ENCODE results near the gene BAZ2B.

The BAZ2B gene

GRCh38 chr2:159521272-159521671 lies 95.1 kb downstream of the BAZ2B start:
- DNase-seq: no peak

- DNase-seq: no peak
Observed at GRCh38 chr2:159518321-159519005, 97.9 kb downstream of the BAZ2B start.

GRCh38 chr2:159516241-159516758 lies 100.0 kb downstream of the BAZ2B start:
- peak; percentile 89 for DNase-seq

GRCh38 chr2:159515441-159515840 lies 100.9 kb downstream of the BAZ2B start:
- no peak for DNase-seq

DNA sequence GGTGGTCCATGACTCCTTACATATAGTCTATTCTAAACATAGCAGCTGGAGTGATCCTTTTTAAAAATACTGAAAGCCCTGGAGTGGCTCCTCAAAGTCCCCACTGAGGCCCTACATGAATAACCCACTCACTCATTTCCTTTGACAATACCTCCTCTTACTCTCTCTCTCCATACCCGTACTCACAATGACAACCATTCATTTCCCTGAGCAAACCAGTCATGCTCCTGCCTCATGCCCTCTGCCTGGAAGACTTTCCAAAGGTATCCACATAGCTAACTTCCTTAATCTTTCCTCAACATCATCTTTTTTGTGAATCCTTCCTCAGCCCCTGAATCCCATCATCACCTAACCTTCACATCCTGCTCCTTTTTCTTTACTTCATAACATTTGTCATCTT lies 102.6 kb downstream of the BAZ2B start:
- no peak for DNase-seq

GRCh38 chr2:159508140-159508539 lies 108.2 kb downstream of the BAZ2B start:
- DNase-seq: no peak

DNA sequence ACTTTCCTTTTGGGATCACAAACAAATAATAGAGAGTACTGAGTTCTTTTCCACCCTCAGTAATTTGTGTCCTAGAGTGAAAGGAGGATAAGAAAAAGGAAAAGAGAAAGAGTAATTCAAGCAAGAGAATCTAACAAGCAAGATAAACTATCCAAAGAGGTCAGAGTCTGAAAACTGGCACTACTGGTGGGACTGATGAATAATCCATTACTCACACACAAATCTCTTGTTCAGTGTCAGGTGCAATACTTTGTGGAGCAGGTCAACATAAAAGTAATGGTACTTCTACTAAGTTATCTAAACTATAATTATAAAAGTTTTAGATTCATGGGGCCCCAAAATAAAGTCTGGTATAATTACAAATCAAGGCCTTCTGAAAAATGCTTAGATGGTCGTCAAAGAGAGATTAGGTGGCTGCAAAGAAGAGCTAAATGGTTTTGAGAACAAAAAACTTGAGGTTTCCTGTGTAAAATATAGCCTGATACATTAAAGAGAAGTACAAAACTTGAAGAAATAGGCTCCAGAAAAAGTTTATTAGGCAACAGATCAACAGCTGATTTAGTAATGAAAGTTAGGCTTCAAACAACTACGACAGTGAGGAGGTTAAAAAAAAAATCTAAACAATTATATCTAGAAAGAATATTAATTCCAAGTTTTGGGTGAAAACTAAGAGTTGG lies 109.4 kb downstream of the BAZ2B start:
- no peak for DNase-seq

- DNase-seq: no peak
Observed at GRCh38 chr2:159506202-159506601, 110.1 kb downstream of the BAZ2B start.

DNA sequence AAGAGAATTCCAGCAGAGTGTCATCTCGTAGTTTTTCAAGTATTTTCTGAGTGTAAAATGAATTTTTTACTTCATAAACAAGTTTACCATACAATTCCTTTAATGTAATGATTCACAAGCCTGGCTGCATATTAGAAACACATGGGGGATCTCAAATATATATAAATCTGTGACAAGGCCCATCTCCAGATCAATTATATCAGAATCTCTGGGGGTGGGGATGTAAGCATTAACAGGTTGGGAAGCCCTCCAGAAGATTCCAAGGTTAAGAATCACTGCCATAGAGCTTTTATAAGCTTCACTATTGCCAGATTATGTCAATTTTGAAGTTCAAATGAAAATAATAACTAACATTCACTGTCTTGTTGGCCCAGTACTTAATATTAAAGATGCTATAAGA lies 111.2 kb downstream of the BAZ2B start:
- DNase-seq: no peak

GRCh38 chr2:159501743-159502142 lies 114.6 kb downstream of the BAZ2B start:
- DNase-seq: no peak

DNA sequence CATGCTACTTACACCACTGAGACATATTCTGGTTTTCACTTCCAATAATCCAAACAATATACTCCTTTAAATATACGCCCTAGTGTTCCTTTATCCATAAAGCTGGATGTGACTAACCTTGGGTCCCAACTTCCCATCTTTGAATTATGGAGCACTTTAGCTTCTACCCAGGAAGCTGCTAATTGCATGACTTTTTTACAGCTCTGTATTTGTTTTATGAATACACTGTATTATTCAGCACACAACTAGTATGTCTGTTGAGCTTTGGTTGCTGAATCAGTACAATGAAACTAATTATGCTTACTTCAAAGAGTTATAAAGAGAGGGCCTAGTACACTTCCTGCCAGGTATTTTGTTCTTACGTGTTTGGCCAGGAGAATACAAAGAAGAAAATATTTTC lies 118.5 kb downstream of the BAZ2B start:
- DNase-seq: no peak

- DNase-seq: no peak
Observed at GRCh38 chr2:159497256-159497655, 119.1 kb downstream of the BAZ2B start.

DNA sequence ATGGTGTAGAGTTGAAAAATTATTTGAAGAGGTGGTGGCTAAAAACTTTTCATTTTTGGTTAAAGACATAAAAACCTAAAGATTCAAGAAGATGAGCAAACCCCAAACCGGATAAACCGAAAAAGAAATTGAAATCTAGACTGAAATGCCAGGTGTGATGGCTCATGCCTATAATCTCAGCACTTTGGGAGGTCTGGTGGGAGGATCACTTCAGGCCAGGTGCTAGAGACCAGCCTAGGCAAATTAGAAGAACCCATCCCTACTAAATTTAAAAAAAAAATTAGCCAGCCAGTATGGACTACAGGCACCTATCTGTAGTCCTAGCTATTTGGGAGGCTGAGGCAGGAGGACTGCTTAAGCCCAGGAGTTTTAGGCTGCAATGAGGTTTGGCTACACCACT lies 126.9 kb downstream of the BAZ2B start:
- no peak for DNase-seq

- DNase-seq: peak; percentile 11
Observed at GRCh38 chr2:159484532-159484931, 131.8 kb downstream of the BAZ2B start.

GRCh38 chr2:159476329-159476728 lies 140.0 kb downstream of the BAZ2B start:
- no peak for DNase-seq

- no peak for DNase-seq
Observed at GRCh38 chr2:159475793-159476192, 140.6 kb downstream of the BAZ2B start.

DNA sequence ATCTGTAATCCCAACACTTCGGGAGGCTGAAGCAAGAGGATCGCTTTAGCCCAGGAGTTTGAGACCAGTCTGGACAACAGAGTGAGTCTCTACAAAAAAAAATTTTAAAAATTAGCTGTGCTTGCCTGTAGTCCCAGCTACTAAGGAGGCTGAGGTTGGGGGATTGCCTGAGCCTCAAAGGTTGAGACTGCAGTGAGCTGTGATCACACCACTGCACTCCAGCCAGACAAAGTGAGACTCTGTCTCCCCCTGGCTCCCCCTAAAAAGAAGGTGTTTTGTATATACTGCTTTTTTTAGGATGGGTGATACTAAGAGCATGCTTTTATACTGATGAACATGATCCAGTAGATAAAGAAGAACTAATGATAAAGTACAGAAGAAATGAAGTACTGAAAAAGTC lies 145.0 kb downstream of the BAZ2B start:
- no peak for DNase-seq

- no peak for DNase-seq
Observed at GRCh38 chr2:159468257-159468656, 148.1 kb downstream of the BAZ2B start.

GRCh38 chr2:159462961-159463360 lies 153.4 kb downstream of the BAZ2B start:
- DNase-seq: no peak

DNA sequence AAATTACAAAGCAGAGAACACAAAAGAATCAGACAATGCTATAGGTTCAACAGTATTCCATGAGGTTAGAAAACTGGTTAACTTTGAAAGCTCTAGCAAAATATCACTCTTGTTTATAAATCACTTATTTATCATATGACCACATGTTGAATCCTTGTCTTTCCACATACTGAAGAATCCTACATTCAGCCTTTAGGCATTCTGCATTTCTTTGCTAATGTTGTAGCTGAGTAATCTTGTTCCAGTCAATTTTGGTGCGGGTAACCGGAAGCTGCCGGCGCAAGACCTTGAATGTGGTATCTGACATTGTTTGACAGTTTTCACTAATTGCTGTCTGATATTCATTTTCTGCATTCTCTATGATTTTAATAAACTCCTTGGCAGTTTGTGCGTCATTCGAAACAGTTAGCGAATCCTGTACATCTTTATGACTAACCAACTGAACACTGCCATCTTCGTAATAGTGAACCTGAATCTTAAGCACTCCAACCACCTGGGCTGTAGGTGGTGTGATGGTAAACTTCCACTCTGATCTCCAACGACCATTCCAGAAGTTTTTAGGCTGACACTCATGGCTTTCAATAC lies 154.1 kb downstream of the BAZ2B start:
- no peak for DNase-seq

GRCh38 chr2:159461076-159461475 lies 155.3 kb downstream of the BAZ2B start:
- DNase-seq: no peak

DNA sequence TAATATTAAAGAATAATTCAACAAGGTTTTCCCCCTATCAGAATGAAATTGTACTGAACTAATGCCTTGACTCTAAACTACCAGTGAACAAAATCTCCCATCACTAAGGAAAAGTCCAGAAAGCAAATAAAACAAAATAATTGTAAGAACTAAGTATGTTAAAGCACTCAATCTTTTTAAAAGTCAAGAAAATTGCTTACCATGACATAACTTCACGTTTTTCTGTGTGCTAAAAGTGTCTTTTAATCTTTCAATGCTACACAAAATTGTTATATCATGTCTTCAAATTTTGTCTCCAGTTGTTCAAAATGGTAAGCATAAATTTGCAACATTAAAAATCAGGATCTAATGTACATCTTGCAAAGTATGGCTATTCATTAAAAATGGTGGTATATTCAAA lies 156.1 kb downstream of the BAZ2B start:
- DNase-seq: no peak

DNA sequence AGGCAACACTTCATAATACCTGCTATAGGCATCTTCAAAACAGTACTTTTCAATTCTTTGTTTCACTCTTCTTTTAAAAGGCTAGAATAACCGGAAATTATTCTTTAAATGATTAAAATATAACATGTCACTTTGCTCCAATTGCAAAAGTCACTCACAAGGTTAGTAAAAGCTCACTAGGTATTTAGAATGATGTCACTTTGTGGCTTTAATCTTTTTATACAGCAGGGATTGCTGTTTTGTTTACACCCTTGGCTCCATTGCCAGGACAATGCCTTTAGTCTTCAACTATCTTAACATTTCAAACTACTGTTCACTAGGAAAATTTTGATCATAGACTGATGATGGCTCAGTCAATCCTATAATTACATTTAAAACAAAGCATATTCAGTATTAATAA lies 157.1 kb downstream of the BAZ2B start:
- no peak for DNase-seq

DNA sequence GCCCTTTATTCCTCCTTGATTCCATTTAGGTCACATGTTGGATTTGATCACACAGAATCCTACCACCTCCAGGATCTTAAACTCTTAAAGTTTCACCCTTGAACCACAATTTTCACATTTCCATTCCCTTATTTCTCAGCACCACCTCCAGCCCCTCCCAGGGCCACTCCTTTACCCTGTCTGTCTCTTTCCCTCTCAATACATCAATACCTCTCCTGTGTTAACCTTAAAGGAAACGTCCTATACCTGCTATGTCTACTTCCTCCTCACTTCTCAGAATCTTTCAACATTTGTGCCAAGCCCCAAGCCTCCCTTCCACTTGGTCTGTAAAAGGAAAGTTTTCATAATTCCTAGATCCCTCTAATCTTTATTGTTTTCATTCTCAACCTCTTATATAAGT lies 158.8 kb downstream of the BAZ2B start:
- DNase-seq: no peak
